HCEC 1CT (cell line): ENCODE results near the gene FBLN1.

ENCODE experiments used
- DNase-seq: peaks from one replicate; pipeline ENCODE4 v3.0.0-alpha.2; 2017

FBLN1 gene

GRCh38 chr22:45644714-45645113 lies 142.0 kb downstream of the FBLN1 start:
- no peak for DNase-seq

- no peak for DNase-seq
These were observed 142.5 kb downstream of the FBLN1 start for GRCh38 chr22:45645150-45645525.

- peak; percentile 39 for DNase-seq
These were observed 143.1 kb downstream of the FBLN1 start for GRCh38 chr22:45645526-45646414.

- DNase-seq, result no peak
These were observed 145.0 kb downstream of the FBLN1 start for GRCh38 chr22:45647532-45648225.

GRCh38 chr22:45648301-45649117 lies 145.8 kb downstream of the FBLN1 start:
- no peak for DNase-seq

- no peak for DNase-seq
These were observed 147.1 kb downstream of the FBLN1 start for GRCh38 chr22:45649809-45650208.

GRCh38 chr22:45650721-45651120 lies 148.0 kb downstream of the FBLN1 start:
- no peak for DNase-seq
